Measurements from ENCODE around the gene FRS2.

GRCh38 chr12:69484428-69484827 lies 14.2 kb downstream of the FRS2 start:
- no peak for TF ChIP-seq SPI1 (IDR thresholded peaks at IDR 0.05; ENCODE audit: borderline replicate concordance, low read depth)
- TF ChIP-seq POLR2AphosphoS5 (IDR thresholded peaks at IDR 0.05; ENCODE audit: low read depth), result no peak
- TF ChIP-seq CTCF (IDR thresholded peaks at IDR 0.05; ENCODE audit: insufficient read depth, low read length), result no peak
- no peak for TF ChIP-seq REST (IDR thresholded peaks at IDR 0.05; ENCODE audit: insufficient replicate concordance, low read depth)
- no peak for TF ChIP-seq GABPA (IDR thresholded peaks at IDR 0.05; ENCODE audit: low read depth)
